GM21529 (cell line): Measurements from ENCODE around the gene SLC22A23.
"Not testable (repeated sequence)": the region's sequence is repeated elsewhere in the genome, so short reads cannot be mapped to it uniquely, and the experiment has no call there.

ENCODE experiments used
- ATAC-seq: cut with Tn5 transposase; IDR thresholded peaks from one replicate; pipeline ENCODE4 v1.9.1; 2021; ENCODE audit not compliant: unreplicated experiment

Gene SLC22A23

DNA sequence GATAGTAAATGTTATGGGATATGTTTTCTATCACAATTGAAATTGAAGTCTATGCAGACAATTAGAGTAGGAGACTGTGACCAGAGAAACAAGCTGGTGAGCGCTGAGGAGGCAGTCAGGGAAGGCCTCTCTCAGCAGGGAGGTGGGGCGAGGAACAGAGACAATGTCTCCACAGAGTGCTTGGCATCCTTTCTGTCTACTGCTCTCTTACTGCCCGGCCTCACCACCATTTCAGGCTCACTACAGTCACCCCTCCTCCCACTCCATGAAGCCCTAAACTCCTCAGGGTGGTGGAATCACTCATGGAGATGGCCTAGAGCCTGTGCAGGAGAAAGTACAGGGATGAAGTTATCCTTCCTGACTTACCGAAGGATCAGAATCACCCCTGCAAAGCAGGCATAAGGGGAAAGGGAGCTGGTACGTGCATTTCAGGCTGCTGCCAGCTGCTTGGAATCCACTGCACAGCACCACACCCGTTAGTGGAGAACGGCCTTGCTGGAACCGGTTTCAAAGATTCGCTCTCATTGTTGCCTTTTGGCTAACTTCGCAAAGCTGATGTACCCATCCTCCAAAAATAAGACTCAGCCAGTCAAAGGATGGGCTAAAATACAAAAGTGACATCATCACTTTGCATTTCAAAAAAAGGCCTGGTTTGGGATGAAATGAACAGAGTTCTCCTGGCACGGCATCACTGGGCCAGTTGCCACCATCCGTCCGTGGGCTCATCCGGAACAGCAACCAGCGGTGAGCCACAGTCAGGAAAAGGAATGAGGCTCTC, 67.3 kb downstream of the SLC22A23 start:
- ATAC-seq = no peak

DNA sequence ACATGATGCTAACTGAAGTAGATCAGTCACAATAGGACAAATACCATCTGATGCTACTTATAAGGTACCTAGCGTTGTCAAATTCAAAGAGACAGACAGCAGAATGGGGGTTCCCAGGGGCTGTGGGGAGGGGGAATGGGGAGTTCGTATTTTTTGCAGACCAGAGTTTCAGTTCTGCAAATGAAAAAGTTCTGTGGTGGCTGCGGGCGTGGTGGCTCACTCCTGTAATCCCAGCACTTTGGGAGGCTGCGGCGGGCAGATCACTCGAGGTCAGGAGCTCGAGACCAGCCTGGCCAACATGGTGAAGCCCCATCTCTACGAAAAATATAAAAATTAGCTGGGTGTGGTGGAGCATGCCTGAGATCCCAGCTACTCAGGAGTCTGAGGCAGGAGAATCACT, 68.1 kb downstream of the SLC22A23 start:
- no peak for ATAC-seq

DNA sequence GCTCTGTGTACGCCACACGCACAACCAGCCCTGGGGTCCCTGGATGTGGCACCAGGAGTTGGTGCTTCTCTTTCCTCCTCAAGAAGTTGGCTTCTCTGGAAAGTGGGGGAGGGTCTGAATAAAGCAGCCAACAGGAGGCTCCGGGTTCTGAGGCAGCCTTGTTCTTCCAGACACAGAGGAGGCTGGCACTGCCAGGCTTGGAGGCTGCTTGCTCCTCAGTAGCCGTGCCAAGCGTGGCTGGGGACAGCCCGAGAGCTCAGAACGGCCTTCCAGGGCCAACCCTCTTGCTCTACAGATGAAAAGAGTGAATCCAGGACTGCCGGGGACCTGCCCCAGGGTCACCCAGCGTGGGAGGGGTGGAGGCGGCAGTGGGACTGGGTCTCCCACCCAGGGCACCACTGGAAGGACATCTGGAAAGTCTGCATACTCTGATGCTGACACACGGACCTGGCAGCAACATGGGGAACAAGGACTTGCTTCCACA, 70.4 kb downstream of the SLC22A23 start:
- ATAC-seq = no peak

DNA sequence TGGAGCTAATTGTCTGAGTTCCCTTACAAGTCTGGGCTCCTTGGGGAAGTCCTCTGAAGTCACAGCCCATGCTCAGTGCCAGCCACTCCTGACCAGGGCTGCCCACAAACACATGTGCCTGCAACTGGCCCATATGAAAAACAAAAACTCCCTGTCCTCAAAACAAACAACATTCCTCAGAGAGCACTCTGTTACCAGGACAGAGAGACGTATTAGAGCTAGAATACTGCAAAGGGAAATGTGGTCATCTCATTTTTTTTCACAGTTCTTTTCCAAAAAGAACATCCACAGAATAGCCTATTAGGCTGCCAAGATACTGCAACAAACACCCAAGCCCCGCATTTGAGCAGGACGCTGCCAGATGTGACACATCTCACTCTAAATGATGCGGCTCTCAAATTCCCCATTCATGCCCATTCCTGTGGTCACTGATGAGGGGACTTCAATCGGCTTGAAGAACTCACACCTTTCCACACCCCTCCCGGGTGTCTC, 71.1 kb downstream of the SLC22A23 start:
- ATAC-seq = no peak

DNA sequence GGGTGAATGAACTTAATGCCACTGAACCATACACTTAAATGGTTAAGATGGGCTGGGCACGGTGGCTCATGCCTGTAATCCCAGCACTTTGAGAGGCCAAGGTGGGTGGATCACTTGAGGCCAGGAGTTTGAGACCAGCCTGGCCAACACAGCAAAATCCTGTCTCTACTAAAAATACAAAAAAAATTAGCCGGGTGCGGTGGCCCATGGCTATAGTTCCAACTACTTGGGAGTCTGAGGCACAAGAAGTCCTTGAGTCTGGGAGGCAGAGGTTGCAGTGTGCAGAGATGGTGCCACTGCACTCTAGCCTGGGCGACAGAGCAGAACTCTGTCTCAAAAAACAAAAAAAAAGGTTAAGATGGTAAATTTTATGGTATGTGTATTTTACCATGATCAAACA, 71.7 kb downstream of the SLC22A23 start:
- not testable (repeated sequence) for ATAC-seq

DNA sequence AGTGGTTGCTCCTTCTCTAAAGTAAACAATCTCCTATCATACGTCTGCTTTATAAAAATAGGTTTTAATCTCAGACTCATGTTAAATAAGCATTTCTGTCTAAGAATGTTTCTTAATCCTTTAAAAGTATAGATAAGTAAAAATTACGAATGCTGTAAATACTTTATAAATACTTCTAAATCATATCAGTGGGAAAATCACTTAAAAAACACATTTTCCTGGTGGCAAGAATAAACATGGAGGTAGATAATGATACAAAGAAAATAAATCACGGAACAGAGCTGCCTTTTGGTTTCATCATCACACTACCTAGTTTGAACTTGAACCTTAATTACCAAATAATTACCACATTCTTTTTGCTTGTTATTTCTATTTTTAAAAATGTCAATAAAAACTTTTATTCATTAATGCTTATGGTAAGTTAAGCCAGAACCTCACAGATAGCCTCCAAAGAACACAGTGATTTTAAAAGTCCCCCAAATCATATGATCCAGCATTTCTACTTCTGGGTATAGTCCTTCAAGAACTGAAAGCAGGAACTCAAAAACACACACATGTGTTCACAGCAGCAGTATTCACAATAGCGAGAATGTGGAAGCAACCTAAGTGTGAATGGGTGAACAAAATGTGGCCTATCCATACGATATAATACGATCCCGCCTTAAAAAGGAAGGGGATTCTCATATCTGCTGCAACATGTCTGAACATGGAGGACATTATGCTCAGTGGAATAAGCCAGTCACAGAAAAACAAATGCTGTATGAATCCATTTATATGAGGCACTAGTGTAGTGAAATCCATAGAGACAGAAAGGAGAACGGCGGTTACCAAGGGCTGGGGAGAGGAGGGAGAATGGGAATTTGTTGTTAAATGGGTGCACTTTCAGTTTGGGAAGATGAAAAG, 72.4 kb downstream of the SLC22A23 start:
- ATAC-seq = no peak

DNA sequence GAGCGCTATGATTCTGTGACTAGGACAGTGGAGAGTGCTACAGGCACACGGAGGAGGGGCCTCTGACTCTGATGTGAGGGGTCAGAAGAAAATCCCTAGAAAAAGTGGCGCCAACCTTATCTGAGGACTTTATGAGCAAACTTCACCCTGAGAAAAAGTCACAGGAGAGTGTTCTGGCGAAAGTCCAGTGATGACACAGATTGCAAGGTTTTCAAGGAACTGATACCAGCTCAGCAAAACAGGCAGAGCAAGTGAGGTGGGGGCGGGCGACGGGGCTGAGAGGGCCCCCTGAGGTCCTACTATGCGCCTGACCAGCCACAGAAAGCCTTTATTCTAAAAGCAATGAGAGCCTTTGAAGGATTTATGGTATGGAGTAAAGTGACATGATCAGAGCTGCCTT, 73.3 kb downstream of the SLC22A23 start:
- no peak for ATAC-seq

DNA sequence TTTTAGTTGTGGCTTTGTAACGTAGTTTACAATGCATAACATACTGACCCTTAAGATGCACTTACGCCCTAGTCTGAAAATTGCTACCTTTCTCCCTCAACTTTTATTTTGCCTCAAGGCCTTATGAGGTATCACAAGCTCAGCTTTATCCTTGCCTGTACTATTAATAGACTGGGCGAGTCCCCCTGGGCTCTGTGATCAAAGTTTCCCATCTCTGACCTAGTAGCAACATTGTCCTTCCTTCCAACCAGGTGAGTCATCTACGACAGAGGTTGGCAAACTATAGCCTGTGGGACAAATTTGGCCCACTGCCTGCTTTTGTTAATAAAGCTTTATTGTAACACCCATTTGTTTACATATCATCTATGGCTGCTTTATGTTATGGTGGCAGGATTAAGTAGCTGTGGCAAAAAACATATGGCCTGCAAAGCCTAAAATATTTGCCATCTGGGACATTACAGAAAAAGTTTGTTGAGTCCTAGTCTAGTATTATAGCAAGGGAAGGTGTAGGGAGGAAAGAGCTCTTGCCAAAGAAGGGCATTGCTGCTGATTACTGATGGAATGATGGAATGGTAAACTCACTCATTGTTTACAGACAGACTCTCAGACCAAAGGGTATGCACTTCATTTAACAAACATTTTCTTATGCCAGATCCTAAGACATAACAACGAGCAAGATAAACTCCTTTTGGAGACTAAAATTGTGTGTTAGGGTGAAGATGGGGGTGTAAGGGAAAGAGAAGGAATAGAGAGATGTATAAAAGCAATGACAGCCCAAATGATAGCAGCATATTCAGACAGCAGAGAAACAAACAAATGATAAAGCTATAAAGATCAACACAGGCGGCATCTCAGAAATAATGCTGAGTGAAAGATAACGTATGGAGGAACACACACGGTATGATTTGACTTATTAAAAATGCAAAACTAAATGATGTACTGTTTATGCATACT, 74.2 kb downstream of the SLC22A23 start:
- no peak for ATAC-seq

DNA sequence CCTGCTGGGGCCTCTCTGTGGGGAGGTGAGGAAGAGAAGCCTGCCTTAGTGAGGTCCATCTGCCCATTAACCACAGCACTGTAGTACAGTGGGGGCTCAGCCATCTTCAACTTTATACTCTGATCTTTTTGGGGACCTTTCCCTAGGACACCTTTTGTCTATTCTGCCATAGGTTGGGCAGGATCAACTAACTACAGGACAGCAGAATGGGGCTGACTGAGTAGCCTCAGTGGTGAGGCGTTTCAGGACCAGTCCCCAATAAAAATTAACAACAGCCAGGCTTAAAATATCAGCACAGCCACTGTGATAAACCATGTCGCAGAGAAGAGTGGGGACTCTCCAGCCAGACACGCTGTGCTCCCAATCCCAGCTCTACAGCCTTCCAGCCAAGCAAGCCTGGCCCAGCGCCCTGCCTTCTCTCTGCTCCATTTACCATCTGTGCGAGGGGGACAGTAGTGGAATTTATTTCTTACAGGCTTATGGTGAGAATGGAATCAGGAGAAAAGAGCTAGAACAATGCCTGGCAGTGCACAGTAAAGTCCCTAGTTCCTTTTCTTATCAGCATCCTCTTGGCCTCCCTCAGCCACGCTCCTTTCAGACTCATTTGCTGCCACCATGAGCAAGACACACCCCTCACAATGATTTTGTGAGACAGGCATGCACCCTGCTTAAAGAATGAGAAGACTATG, 75.5 kb downstream of the SLC22A23 start:
- no peak for ATAC-seq

DNA sequence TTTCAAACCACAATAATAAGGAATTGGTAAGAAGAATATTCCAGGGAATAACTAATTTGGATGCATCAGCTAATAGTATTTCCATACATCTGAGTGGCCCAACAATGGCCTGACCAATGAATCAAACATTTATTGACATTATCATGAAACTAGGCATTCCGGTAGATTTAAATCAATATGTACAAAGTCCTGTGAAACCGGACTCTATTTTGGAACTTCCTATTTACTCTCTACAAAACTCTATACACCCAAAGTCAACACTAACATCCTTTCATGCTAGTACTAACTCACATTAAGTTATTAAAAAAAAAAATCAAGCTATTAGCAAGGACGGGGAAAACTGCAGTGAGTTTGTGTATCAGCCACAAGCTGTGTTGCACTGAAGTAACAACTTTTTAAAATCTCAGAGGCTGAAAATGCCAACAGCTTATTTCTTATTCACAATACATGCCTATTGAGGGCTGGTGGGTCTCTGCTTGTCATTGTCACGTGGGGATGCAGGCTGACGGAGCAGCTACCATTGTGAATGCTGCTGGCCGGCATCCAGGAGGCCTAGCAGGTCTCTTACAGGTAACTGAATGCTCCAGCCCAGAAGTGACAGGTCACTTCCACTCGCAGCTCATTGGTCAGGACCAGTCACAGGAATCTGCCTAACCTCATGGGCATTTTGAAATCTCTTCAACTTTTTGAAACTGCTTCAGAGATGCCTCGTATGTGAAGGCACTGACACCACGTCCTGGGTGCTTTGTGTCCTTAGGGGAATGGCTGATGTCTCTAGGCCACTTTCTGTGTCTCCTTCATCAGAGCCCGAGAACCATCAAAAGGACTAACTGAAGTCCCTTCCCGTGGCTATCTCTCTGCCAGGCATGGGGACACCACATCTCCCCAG, 76.3 kb downstream of the SLC22A23 start:
- ATAC-seq = no peak

DNA sequence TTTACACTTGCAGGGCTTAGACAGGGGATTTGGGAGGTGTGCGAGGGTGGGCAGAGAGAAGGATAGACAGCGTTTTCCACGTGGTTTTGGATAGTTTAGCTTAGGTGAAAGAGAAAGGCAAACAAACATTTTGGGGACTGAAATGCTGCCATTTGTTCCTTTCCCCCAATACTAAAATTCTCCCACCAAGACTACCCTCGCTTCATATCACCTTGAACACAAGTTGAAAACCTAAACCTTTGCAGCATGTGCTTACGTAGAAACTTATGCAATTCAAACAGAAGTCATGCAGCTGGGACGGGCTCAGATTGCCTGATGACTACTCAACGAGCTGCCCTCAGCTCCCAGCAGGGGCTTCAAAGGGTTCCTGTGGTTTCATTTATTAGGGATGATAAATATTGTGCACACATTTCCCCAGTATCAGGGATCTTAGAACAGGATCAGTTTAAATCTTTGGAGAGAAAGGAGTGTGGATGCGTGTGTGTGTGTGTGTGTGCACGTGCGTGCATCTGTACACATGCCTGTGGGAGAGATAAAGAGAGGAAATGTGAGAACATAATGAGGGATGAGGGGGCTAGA, 77.3 kb downstream of the SLC22A23 start:
- no peak for ATAC-seq

DNA sequence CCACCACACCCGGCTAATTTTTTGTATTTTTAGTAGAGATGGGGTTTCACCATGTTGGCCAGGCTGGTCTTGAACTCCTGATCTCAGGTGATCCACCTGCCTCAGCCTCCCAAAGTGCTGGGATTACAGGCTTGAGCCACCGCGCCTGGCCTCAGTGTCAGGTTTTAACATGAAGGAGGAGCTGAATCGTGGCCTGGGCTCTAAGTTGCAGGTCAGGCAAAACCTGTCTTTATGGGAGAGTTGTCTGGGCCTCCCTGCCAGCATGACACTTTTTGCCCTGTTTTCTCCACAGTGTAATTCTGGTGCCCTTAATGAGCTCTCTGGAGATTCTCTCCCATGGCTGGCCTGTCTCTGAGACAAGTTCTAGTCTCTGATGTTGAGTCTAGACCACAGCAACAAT, 78.0 kb downstream of the SLC22A23 start:
- ATAC-seq = not testable (repeated sequence)

DNA sequence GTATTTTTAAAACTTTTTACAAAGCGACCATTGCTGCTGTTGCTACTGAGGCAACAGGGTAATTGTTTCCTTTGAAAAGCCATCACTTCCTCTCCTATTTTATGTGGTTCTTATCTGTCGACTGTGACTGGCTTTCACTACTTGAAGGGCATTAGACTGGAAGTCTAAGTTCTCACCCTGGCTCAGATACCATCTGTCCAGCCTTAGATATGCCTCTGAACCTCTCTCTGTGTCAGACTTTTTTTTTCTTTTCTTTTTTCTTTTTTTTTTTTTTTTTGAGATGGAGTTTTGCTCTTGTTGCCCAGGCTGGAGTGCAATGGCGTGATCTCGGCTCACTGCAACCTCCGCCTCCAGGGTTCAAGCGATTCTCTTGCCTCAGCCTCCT, 78.5 kb downstream of the SLC22A23 start:
- ATAC-seq = not testable (repeated sequence)

DNA sequence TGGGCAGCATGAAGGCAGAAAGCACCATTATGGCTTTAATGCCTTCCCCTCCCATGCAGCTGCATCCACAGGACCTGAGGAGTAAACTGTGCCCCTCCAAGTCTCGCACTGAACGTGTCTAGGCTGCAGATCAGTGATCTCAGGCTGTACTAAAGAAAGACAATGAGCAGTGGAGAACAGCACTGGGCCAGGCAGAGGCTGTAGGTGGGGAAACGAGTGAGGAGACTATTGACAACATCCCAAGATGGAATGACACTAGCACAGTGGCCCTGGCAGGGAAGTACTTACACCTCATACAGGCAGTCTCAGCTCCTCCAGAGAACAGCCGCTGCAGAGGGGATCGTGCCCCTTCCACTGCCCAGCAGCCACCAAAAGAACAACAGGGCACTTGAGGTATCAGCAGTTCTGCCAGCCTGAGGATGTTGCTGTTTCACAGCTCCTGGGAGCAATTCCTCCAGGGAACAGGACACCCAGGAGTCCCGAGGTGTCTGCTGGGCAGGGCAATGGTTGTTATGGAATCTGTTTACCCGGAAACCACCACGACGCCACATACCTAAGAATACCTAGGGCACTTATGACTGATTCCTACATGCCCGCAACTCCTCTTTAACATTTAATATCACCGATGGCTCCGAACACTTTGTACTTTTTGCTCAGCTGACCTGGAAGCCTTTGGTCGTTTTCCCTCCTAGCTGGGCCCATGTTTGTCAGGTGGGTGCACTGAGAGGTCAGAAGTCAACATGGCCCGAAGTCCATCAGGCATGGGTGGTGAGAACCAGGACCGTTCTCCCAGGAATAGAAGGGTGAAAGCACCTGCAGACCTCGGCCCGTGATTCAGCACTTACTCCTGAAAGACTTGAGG, 79.1 kb downstream of the SLC22A23 start:
- no peak for ATAC-seq

DNA sequence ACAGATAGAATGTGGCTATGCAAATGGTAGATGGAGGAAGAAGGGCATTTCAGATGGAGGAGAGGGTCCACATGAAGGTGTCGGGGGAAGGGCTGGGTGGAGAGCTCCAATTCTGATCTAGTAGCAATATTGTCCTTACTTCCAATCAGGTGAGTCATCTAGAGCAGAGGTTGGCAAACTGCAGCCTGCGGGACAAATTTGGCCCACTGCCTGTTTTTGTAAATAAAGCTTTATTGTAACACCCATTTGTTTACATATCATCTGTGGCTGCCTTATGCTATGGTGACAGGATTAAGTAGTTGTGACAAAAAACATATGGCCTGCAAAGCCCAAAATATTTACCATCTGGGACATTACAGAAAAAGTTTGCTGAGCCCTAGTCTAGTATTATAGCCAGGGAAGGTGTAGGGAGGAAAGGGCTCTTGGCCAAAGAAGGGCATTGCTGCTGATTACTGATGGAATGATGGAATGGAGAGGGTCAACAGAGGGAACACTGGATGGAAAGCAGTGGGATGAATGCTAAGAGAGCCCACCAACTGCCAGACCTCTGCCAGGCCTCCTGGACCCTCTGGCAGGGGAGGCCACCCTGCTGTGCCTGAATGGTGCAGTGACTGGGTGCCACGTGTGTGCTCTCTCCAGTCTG, 79.8 kb downstream of the SLC22A23 start:
- no peak for ATAC-seq

DNA sequence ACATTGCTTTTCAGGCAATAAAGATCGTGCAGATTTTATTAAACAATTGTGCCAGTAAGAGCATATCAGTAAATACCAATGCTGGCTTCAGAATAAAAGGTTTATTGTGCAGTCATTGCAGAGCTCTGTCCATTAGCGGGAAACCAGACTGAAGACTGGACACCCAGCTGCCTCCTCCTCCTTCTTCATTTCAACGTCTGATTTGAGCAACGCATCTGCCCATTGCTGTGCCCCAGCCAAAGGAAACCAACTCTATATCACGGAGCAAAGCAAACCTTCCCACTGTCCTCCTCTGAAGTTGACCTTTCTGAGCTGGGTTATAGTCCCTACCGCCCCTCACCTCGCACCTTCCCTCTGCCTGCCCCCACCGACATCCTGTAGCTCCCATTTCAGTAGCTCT, 80.8 kb downstream of the SLC22A23 start:
- no peak for ATAC-seq

DNA sequence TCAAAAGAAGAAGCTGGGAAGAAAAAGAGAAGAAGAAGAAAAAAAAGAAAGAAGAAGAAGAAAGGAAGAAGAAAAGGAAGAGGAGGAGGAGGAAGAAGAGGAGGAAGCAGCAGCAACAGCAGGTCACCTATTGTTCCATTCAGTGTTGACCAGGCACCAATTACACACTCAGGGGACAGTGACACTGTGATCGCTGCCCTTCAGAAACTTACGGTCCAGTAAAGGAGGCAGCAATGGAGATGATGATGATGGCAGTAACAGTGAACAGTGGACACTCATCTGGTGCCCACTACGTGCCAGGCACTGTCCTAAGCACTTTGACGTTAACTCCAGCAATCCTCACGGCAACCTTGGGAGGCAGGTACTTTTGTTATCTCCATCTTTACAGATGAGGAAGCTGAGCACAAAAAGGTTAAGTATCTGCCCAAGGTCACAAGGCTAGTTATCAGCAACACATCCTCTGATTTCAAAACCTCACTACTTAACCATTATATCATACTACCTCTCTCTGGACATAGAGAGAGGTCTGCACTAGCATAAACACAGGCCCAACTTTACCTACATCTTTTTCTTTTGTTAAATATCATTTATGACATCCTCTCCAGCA, 83.2 kb downstream of the SLC22A23 start:
- no peak for ATAC-seq
